Loucy (cell line): ENCODE data around the gene SNTB2.
"Not testable (repeated sequence)": the region's sequence is repeated elsewhere in the genome, so short reads cannot be mapped to it uniquely, and the experiment has no call there.

Experiments
- CTCF ChIP-seq: fragments of 200-600 bp; sonication (generic); conservative IDR thresholded peaks from 2 replicates; pipeline ENCODE4 v1.5.1; 2014; ENCODE audit warnings: mild to moderate bottlenecking, antibody characterized with exemption, low read length
- EZH2phosphoT487 ChIP-seq: fragments of 200-600 bp; IDR thresholded peaks from 2 replicates; pipeline ENCODE4 v1.6.1; 2018; ENCODE audit warnings: antibody characterized with exemption, mild to moderate bottlenecking, moderate library complexity, borderline replicate concordance

GRCh38 chr16:69291657-69292056 lies 104.7 kb downstream of the SNTB2 start:
- TF ChIP-seq CTCF, EZH2phosphoT487: not testable (repeated sequence)
